ENCODE data around the gene MBNL1. TPM values are rescaled to one million over a fixed set of nuclear protein-coding genes. Genes with fewer than 3 reads are reported as not detected.
"Not testable (repeated sequence)": the region's sequence is repeated elsewhere in the genome, so short reads cannot be mapped to it uniquely, and the experiment has no call there.

The MBNL1 gene
- total RNA-seq, 2 donors from 2014 or later, result 1.3 to 4.9 TPM

DNA sequence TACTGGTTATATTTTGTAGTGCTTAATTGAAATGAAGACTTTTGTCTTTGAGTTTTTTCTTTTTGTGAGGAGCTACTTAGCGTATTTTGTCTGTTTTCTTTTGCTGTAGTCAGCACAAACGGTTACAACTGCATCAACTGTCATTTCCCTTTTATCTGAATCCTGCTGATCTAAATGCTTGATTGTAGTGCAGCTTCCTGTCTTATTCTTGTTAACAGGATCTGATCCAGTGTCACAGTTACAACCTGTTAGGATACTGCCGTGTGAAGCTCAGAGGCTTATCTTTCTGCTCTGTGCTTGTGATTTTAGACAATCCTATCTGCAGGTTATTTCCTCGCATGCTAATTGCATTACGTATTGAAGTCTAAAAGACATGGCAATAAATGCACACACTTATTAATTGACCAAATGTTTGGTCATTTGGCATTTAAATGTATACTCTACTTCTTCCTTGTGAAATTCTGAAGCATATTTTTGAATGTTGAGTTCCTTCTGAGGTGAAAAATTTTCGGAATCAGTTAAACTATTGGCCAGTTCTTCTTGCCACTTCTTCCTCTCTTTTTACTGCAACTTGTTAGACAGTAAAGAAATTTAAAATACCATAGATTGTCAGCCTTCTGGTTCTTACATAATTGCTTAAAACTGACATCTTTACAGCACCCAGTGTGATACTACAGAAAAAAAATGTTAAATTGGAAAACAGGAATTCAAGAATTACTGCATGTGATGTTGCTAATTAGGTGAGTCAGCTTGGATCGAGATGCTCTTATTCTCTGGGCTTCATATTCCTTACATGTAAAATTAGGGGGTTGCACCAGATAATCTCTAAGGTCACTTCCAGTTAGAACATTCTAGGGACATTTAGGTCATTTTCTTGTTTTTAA lies 168.2 kb downstream of the MBNL1 start:
- Mint-ChIP-seq H3K27ac (no peak overlapping the region), H3K4me3 (no peak overlapping the region), H3K9me3 (peaks cover 14% of the 10 kb centered on the region), H3K36me3 (ENCODE audit: low read depth) (no peaks in the 10 kb centered on the region), H3K27me3 (ENCODE audit: insufficient read depth) (peaks cover 4% of the 10 kb centered on the region), H3K4me1 (peaks cover 11% of the 10 kb centered on the region)
- WGBS, 2 experiments (ENCODE audit: insufficient coverage in 1 of 2, insufficient read length in 1 of 2), result 77 to 80% methylated on average over 4 to 7 of the region's 7 CpGs
- H3K9me3 ChIP-seq (ENCODE audit: control insufficient read depth, low read length), result peaks cover 10% of the 10 kb centered on the region
- H3K9ac ChIP-seq (ENCODE audit: extremely low read depth, low read length, poor library complexity, severe bottlenecking), result no peak overlapping the region
- no peak overlapping the region for H3K4me3 ChIP-seq (ENCODE audit: low read length)
- no peaks in the 10 kb centered on the region for H3K36me3 ChIP-seq (ENCODE audit: control insufficient read depth, insufficient read depth, low read length)
- DNase-seq, result no peak
- TF ChIP-seq, protein P1, sequence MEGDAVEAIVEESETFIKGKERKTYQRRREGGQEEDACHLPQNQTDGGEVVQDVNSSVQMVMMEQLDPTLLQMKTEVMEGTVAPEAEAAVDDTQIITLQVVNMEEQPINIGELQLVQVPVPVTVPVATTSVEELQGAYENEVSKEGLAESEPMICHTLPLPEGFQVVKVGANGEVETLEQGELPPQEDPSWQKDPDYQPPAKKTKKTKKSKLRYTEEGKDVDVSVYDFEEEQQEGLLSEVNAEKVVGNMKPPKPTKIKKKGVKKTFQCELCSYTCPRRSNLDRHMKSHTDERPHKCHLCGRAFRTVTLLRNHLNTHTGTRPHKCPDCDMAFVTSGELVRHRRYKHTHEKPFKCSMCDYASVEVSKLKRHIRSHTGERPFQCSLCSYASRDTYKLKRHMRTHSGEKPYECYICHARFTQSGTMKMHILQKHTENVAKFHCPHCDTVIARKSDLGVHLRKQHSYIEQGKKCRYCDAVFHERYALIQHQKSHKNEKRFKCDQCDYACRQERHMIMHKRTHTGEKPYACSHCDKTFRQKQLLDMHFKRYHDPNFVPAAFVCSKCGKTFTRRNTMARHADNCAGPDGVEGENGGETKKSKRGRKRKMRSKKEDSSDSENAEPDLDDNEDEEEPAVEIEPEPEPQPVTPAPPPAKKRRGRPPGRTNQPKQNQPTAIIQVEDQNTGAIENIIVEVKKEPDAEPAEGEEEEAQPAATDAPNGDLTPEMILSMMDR (conservative IDR thresholded peaks at IDR 0.05), result no peak
- H3K27me3 ChIP-seq (ENCODE audit: control insufficient read depth, insufficient read depth, low read length, poor library complexity, severe bottlenecking), result no peaks in the 10 kb centered on the region
- H3K4me1 ChIP-seq (ENCODE audit: control insufficient read depth, insufficient read depth, low read length), result no peaks in the 10 kb centered on the region
- H3K27ac ChIP-seq (ENCODE audit: low read depth, low read length), result no peak overlapping the region

DNA sequence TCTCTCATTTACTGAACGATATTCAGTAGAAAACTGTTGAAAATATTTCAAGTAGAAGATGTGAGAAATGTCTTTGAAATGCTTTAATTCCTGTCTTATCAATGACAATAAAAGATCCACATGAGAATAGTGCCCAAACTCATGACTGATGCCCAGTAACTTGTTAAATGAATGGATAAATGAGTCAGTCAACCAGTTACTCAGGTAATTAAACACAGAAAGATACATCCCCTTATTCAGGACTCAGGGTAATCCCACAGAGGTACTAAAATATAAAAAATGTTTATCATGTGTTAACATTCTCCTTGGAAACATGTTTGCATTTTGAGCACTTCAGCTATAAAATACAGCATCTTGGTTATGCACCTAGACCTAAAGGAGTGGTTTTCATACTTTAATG lies 169.5 kb downstream of the MBNL1 start:
- H3K27me3 Mint-ChIP-seq (ENCODE audit: insufficient read depth), result peaks cover 10% of the 10 kb centered on the region
- H3K27ac Mint-ChIP-seq, result no peak overlapping the region
- Histone ChIP-seq H3K36me3 (ENCODE audit: control insufficient read depth, insufficient read depth, low read length) (no peaks in the 10 kb centered on the region), H3K27me3 (ENCODE audit: control insufficient read depth, insufficient read depth, low read length, poor library complexity, severe bottlenecking) (peaks cover 8% of the 10 kb centered on the region), H3K9ac (ENCODE audit: extremely low read depth, low read length, poor library complexity, severe bottlenecking) (no peak overlapping the region), H3K27ac (ENCODE audit: low read depth, low read length) (no peak overlapping the region), H3K4me1 (ENCODE audit: control insufficient read depth, insufficient read depth, low read length) (no peaks in the 10 kb centered on the region), H3K4me3 (ENCODE audit: low read length) (no peak overlapping the region), H3K9me3 (ENCODE audit: control insufficient read depth, low read length) (peaks cover 10% of the 10 kb centered on the region)
- H3K36me3 Mint-ChIP-seq (ENCODE audit: low read depth), result no peaks in the 10 kb centered on the region
- TF ChIP-seq, protein P1 (conservative IDR thresholded peaks at IDR 0.05), result no peak
- no peak for DNase-seq
- WGBS, 2 experiments (ENCODE audit: insufficient coverage in 1 of 2, insufficient read length in 1 of 2), result 80 to 93% methylated on average over 1 of the region's 1 CpG
- H3K4me1 Mint-ChIP-seq, result peaks cover 9% of the 10 kb centered on the region
- no peak overlapping the region for H3K4me3 Mint-ChIP-seq
- H3K9me3 Mint-ChIP-seq, result peaks cover 14% of the 10 kb centered on the region

DNA sequence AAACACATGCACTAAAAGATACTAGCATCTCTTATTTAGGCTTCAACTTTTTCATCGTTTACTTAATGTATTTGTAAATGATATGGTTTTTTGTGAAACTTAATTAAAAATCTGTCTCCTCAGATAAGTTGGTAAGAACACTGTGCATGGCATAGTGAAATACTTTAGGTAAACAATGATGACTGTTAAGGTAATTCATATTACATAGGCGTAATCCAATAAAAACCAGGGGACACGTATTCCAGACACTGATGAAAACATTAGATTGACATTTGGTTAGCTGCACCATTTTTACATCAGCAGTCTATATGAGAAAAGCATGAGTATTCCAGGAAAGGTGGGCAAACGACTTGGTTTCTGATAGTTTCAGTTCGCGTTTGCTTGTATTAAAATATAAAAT lies 170.0 kb downstream of the MBNL1 start:
- peaks cover 14% of the 10 kb centered on the region for H3K9me3 Mint-ChIP-seq
- H3K27me3 Mint-ChIP-seq (ENCODE audit: insufficient read depth), result peaks cover 10% of the 10 kb centered on the region
- H3K4me3 Mint-ChIP-seq, result no peak overlapping the region
- H3K27me3 ChIP-seq (ENCODE audit: control insufficient read depth, insufficient read depth, low read length, poor library complexity, severe bottlenecking), result peaks cover 12% of the 10 kb centered on the region
- WGBS, 2 experiments (ENCODE audit: insufficient coverage in 1 of 2, insufficient read length in 1 of 2), result 94 to 100% methylated on average over 2 to 4 of the region's 6 CpGs
- H3K27ac ChIP-seq (ENCODE audit: low read depth, low read length), result no peak overlapping the region
- peaks cover 9% of the 10 kb centered on the region for H3K4me1 Mint-ChIP-seq
- no peaks in the 10 kb centered on the region for H3K36me3 Mint-ChIP-seq (ENCODE audit: low read depth)
- H3K36me3 ChIP-seq (ENCODE audit: control insufficient read depth, insufficient read depth, low read length), result no peaks in the 10 kb centered on the region
- DNase-seq, result no peak
- peaks cover 10% of the 10 kb centered on the region for H3K9me3 ChIP-seq (ENCODE audit: control insufficient read depth, low read length)
- no peaks in the 10 kb centered on the region for H3K4me1 ChIP-seq (ENCODE audit: control insufficient read depth, insufficient read depth, low read length)
- no peak overlapping the region for H3K27ac Mint-ChIP-seq
- no peak overlapping the region for H3K4me3 ChIP-seq (ENCODE audit: low read length)
- H3K9ac ChIP-seq (ENCODE audit: extremely low read depth, low read length, poor library complexity, severe bottlenecking), result no peak overlapping the region
- TF ChIP-seq, protein P1 (conservative IDR thresholded peaks at IDR 0.05), result no peak

DNA sequence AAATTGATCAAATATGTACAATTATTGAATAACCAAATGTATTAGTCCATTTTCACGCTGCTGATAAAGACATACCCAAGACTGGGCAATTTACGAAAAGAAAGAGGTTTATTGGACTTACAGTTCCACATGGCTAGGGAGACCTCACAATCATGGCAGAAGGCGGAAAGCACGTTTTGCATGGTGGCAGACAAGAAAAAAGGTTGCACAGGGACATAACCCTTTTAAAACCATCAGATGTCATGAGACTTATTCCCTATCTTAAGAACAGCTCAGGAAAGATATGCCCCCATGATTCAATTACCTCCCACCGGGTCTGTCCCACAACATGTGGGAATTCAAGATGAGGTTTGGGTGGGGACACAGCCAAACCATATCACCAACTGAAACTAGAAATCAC lies 171.5 kb downstream of the MBNL1 start:
- DNase-seq; H3K9me3 ChIP-seq (ENCODE audit: control insufficient read depth, low read length); H3K4me1 Mint-ChIP-seq; H3K36me3 ChIP-seq (ENCODE audit: control insufficient read depth, insufficient read depth, low read length); H3K36me3 Mint-ChIP-seq (ENCODE audit: low read depth); H3K27ac ChIP-seq (ENCODE audit: low read depth, low read length); H3K27ac Mint-ChIP-seq; H3K4me3 ChIP-seq (ENCODE audit: low read length); H3K9ac ChIP-seq (ENCODE audit: extremely low read depth, low read length, poor library complexity, severe bottlenecking); H3K4me3 Mint-ChIP-seq; H3K9me3 Mint-ChIP-seq; H3K4me1 ChIP-seq (ENCODE audit: control insufficient read depth, insufficient read depth, low read length): not testable (repeated sequence)
- peaks cover 13% of the 10 kb centered on the region for H3K27me3 Mint-ChIP-seq (ENCODE audit: insufficient read depth)
- WGBS, 2 experiments (ENCODE audit: insufficient coverage in 1 of 2, insufficient read length in 1 of 2), result 94 to 100% methylated on average over 2 to 5 of the region's 5 CpGs
- peaks cover 12% of the 10 kb centered on the region for H3K27me3 ChIP-seq (ENCODE audit: control insufficient read depth, insufficient read depth, low read length, poor library complexity, severe bottlenecking)
